ENCODE measurements around the gene MYLIP. TPM values are rescaled to one million over a fixed set of nuclear protein-coding genes. Genes with fewer than 3 reads are reported as not detected.
A peak's percentile ranks its signal among the peaks of the same experiment; 100 is the strongest.

The MYLIP gene
- total RNA-seq, 1 donor from 2014 or later, result 13.5 TPM

DNA sequence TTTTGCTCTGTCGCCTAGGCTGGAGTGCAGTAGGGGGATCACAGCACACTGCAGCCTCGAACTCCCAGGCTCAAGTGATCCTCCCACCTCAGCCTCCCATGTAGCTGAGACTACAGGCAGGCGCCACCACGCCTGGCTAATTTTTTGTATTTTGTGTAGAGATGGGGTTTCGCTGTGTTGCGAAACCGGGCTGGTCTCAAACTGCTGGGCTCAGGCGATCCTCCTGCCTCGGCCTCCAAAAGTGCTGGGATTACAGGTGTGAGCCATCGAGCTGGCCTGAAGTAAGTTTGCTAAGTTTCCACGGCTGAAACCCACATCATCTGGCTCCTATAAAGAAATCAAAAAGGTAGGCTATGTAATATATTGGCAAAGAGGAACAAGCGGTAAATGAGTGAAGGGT, 1.4 kb upstream of the MYLIP start:
- Histone ChIP-seq H3K27ac (replicated peaks) (no peak overlapping the region), H3K36me3 (no peaks in the 10 kb centered on the region), H3K4me3 (no peak overlapping the region), H3K27me3 (ENCODE audit: low read depth) (no peaks in the 10 kb centered on the region), H3K4me1 (peaks cover 50% of the 10 kb centered on the region), H3K9me3 (replicated peaks) (no peaks in the 10 kb centered on the region)
- intact Hi-C loops (cut with micrococcal nuclease), result no loop called here
- no peak for DNase-seq
- TF ChIP-seq, protein P1, sequence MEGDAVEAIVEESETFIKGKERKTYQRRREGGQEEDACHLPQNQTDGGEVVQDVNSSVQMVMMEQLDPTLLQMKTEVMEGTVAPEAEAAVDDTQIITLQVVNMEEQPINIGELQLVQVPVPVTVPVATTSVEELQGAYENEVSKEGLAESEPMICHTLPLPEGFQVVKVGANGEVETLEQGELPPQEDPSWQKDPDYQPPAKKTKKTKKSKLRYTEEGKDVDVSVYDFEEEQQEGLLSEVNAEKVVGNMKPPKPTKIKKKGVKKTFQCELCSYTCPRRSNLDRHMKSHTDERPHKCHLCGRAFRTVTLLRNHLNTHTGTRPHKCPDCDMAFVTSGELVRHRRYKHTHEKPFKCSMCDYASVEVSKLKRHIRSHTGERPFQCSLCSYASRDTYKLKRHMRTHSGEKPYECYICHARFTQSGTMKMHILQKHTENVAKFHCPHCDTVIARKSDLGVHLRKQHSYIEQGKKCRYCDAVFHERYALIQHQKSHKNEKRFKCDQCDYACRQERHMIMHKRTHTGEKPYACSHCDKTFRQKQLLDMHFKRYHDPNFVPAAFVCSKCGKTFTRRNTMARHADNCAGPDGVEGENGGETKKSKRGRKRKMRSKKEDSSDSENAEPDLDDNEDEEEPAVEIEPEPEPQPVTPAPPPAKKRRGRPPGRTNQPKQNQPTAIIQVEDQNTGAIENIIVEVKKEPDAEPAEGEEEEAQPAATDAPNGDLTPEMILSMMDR (IDR thresholded peaks at IDR 0.05; ENCODE audit: borderline replicate concordance), result no peak

DNA sequence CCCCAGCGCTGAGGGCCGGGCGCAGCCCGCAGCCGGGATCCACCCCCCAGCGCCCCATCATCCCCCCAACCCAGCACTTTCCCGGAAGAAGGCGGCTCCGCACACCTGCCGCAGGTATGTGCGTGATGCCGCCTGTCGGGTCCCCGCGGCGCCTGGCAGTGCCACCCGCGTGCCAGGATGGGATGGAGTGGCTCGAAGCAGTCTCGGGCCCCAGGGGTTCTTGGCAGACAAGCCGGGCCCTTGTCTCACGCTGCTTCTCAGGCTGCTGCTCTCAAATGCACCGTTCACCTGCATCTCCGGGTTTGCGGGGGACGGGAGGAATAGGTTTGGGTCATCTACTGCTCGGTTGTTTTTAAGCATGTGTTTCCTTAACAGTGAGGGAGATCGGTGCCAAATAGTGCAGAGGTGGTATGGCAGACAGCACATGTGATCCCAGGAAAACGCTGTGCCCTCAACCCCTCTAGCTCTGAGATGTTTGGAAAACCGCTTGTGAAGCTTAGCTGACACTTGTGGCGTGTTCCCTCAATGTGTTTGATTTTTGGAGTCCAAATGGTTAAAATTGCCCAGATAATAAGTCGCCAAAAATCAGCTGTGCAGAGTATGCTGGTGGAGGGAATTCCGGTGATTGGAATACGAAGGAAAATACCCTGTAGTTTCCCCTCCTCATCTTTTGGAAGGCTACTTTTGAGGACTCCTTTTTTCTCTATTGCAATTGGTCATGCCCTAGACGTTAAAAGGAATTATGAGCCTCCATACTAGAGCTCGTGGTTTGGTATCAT, 926 bp downstream of the MYLIP start:
- intact Hi-C loops (cut with micrococcal nuclease), result no loop called here
- TF ChIP-seq, protein P1 (IDR thresholded peaks at IDR 0.05; ENCODE audit: borderline replicate concordance), result peak; percentile 16
- no peaks in the 10 kb centered on the region for H3K27me3 ChIP-seq (ENCODE audit: low read depth)
- no peaks in the 10 kb centered on the region for H3K9me3 ChIP-seq (replicated peaks)
- H3K27ac ChIP-seq (replicated peaks), result peak overlapping the region; percentile 99
- H3K36me3 ChIP-seq, result no peaks in the 10 kb centered on the region
- H3K4me3 ChIP-seq, result peak overlapping the region; percentile 100
- H3K4me1 ChIP-seq, result peaks cover 67% of the 10 kb centered on the region
- peak; percentile 26 for DNase-seq

DNA sequence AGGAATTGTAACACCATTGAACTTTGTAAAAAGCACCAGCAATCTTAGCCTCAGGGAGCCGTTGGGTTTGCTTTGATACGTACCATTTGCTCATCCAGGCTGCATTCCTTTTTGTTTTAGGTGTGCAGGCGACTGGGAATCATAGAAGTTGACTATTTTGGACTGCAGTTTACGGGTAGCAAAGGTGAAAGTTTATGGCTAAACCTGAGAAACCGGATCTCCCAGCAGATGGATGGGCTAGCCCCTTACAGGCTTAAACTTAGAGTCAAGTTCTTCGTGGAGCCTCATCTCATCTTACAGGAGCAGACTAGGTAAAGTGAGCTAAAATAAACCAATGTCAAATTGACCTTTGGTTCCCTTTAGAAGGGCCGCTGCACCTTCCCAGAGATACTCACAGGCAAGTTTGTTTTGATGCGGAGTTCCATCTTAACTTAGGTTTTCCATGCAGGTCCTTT, 1.6 kb downstream of the MYLIP start:
- Histone ChIP-seq H3K27me3 (ENCODE audit: low read depth) (no peaks in the 10 kb centered on the region), H3K9me3 (replicated peaks) (no peaks in the 10 kb centered on the region), H3K4me3 (peak overlapping the region; percentile 100), H3K4me1 (peaks cover 70% of the 10 kb centered on the region), H3K27ac (replicated peaks) (peak overlapping the region; percentile 99), H3K36me3 (no peaks in the 10 kb centered on the region)
- intact Hi-C loops (cut with micrococcal nuclease), result no loop called here
- no peak for DNase-seq
- TF ChIP-seq, protein P1 (IDR thresholded peaks at IDR 0.05; ENCODE audit: borderline replicate concordance), result no peak

DNA sequence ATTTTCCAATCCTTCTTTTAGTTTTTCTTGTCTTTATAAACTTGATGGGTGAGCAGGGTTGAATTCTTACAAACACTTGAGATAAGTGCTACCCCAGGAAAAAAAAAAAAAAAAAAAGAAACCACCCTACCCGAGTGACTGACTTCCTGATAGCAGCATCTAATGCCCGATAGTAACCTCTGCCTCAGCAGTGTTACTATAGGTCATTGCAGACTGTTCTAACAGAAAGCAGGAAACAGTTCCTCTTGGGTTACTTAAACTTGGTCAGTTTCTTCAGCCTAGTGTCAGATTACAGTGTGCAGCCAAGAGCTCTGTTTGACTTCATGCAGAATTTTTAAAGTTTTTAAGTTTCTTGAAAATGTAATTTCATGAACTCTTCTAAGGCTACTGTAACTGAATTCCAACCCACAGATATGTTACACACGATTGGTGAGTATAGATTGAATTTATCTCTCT, 2.1 kb downstream of the MYLIP start:
- no peak for DNase-seq
- no peaks in the 10 kb centered on the region for H3K27me3 ChIP-seq (ENCODE audit: low read depth)
- intact Hi-C loops (cut with micrococcal nuclease), result no loop called here
- peaks cover 75% of the 10 kb centered on the region for H3K4me1 ChIP-seq
- H3K4me3 ChIP-seq, result peak overlapping the region; percentile 100
- no peaks in the 10 kb centered on the region for H3K36me3 ChIP-seq
- H3K9me3 ChIP-seq (replicated peaks), result no peaks in the 10 kb centered on the region
- TF ChIP-seq, protein P1 (IDR thresholded peaks at IDR 0.05; ENCODE audit: borderline replicate concordance), result no peak
- H3K27ac ChIP-seq (replicated peaks), result peak overlapping the region; percentile 99

DNA sequence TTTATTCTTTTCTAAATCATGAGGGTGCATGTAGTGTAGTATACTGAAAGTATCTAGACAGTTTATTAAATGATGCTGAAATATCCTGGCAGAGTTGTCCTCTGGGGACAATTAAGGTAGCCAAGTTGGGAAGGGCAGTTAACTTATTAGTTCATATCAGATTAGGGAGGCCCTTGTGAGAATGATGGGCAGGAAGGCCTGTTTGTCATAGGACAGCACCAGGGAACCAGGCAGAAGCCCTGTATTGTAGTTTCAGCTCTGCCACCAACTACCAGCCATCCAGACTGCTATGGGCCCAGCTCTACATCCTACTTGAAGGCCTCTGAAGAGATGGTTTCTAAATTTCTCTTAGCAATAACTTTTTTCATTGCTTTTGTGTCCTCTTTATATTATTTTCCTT, 4.0 kb downstream of the MYLIP start:
- intact Hi-C loops (cut with micrococcal nuclease), result no loop called here
- no peaks in the 10 kb centered on the region for H3K9me3 ChIP-seq (replicated peaks)
- H3K4me3 ChIP-seq, result peak overlapping the region; percentile 100
- no peak for DNase-seq
- TF ChIP-seq, protein P1 (IDR thresholded peaks at IDR 0.05; ENCODE audit: borderline replicate concordance), result no peak
- H3K36me3 ChIP-seq, result no peaks in the 10 kb centered on the region
- no peaks in the 10 kb centered on the region for H3K27me3 ChIP-seq (ENCODE audit: low read depth)
- H3K4me1 ChIP-seq, result peaks cover 95% of the 10 kb centered on the region
- H3K27ac ChIP-seq (replicated peaks), result peak overlapping the region; percentile 37
